K562 (cell line): ENCODE measurements around the gene HDAC1. TPM values are rescaled to one million over a fixed set of nuclear protein-coding genes. Genes with fewer than 3 reads are reported as not detected.
A peak's percentile ranks its signal among the peaks of the same experiment; 100 is the strongest.

Experiments used
- ATAC-seq: fragments of 200-7000 bp; cut with Tn5 transposase; 3 replicates; pipeline ENCODE4 v1.9.1; 2020; ENCODE audit warnings: moderate library complexity
- BruUV-seq: library from RNA; stranded (reverse); fragments of 400-500 nt; replicated peaks from 2 replicates; lab custom pipeline; 2021; lab: Mats Ljungman, UMichigan
- CTCF ChIA-PET: fragments of 300-600 bp; formaldehyde crosslinking; extraction: SDS; loops from one replicate; lab custom pipeline; 2021; ENCODE audit warnings: low intra/inter-chr PET ratio; lab: Yijun Ruan, JAX
- POLR2A ChIA-PET: fragments of 300-600, 350-650 bp; sonication (Branson Sonifier 250); formaldehyde crosslinking; extraction: SDS; loops from one replicate; lab custom pipeline; 2021; ENCODE audit warnings: antibody characterized with exemption, inconsistent platforms; lab: Yijun Ruan, JAX
- DNase-seq, 4 experiments: peaks; one replicate each; pipeline versions ENCODE4 v3.0.0 to v3.0.0-alpha.2; 2011 to 2018; ENCODE audit warnings: low spot score in 3 of 4, mixed read lengths in 3 of 4; ENCODE audit errors: extremely low read depth in 1 of 4
- FAIRE-seq: peaks from 2 replicates; lab custom pipeline; 2011; peaks lifted over from hg19 to GRCh38; lab: Jason Lieb, UNC
- H2AFZ ChIP-seq: 2 replicates; pipeline ENCODE4 v1.6.0; 2011; ENCODE audit warnings: low read depth, low read length, control low read depth, inconsistent platforms
- H3K27ac ChIP-seq: fragments of 200-600 bp; 3 replicates; pipeline ENCODE4 v1.8.0; 2011; ENCODE audit warnings: low read depth, mild to moderate bottlenecking, control low read depth, inconsistent platforms, low read length, moderate library complexity, mixed read lengths; ENCODE audit errors: extremely low read depth
- H3K27me3 ChIP-seq, 2 experiments: fragments of 300-600 bp in 1 of 2; 2 replicates in 1 of 2; 3 replicates in 1 of 2; pipeline versions ENCODE4 v1.6.0 to v1.8.0; 2011; ENCODE audit warnings: inconsistent platforms in 2 of 2, low read length in 2 of 2, mild to moderate bottlenecking in 1 of 2, mixed read lengths in 1 of 2, moderate library complexity in 1 of 2; ENCODE audit not compliant: control insufficient read depth in 2 of 2, insufficient read depth in 2 of 2
- H3K36me3 ChIP-seq: fragments of 300-600 bp; 3 replicates; pipeline ENCODE4 v1.8.0; 2011; ENCODE audit warnings: mild to moderate bottlenecking, low read length, inconsistent platforms; ENCODE audit not compliant: control insufficient read depth, insufficient read depth
- H3K4me1 ChIP-seq, 2 experiments: fragments of 200-600 bp in 1 of 2; replicated peaks in 1 of 2; 2 replicates in 1 of 2; 3 replicates in 1 of 2; pipeline versions ENCODE4 v1.5.1 to v1.8.0; 2011; ENCODE audit warnings: inconsistent platforms in 2 of 2, low read length in 2 of 2, mild to moderate bottlenecking in 1 of 2, mixed read lengths in 1 of 2, moderate library complexity in 1 of 2; ENCODE audit not compliant: control insufficient read depth in 2 of 2, insufficient read depth in 2 of 2
- H3K4me2 ChIP-seq: 2 replicates; pipeline ENCODE4 v1.6.1; 2011; ENCODE audit warnings: low read length, control low read depth, inconsistent platforms, mixed read lengths; ENCODE audit not compliant: insufficient read depth
- H3K4me3 ChIP-seq: fragments of 200-600 bp; sonication (generic), shearing (Covaris generic); 2 replicates; pipeline ENCODE4 v1.5.1; 2016; ENCODE audit warnings: control low read depth, inconsistent platforms
- H3K79me2 ChIP-seq: fragments of 200-600 bp; 3 replicates; pipeline ENCODE4 v1.8.0; 2011; ENCODE audit warnings: low read length, inconsistent platforms; ENCODE audit not compliant: control insufficient read depth, insufficient read depth
- H3K9ac ChIP-seq, 2 experiments: 2 replicates each; pipeline versions ENCODE4 v1.6.0 to v1.6.1; 2011; ENCODE audit warnings: low read depth in 2 of 2, low read length in 2 of 2, control low read depth in 1 of 2, inconsistent platforms in 1 of 2, mild to moderate bottlenecking in 1 of 2, mixed read lengths in 1 of 2; ENCODE audit not compliant: insufficient read depth in 1 of 2
- H3K9me1 ChIP-seq: one replicate; pipeline ENCODE4 v1.6.0; 2011; ENCODE audit warnings: inconsistent platforms, mild to moderate bottlenecking, low read length, moderate library complexity; ENCODE audit not compliant: control insufficient read depth, insufficient read depth
- H3K9me3 ChIP-seq: replicated peaks from 2 replicates; pipeline ENCODE4 v1.5.1; 2011; ENCODE audit warnings: low read depth, low read length, inconsistent platforms; ENCODE audit not compliant: control insufficient read depth, insufficient read depth
- H4K20me1 ChIP-seq: replicated peaks from 2 replicates; pipeline ENCODE4 v1.6.1; 2011; ENCODE audit warnings: low read length, inconsistent platforms, mixed read lengths; ENCODE audit not compliant: control insufficient read depth, insufficient read depth
- CHD7 ChIP-seq: fragments of 200-600 bp; sonication (generic); IDR thresholded peaks from one replicate; pipeline ENCODE4 v1.6.1; 2012; ENCODE audit warnings: mild to moderate bottlenecking, low read depth, low read length, inconsistent platforms
- EP300 ChIP-seq: IDR thresholded peaks from 2 replicates; pipeline ENCODE4 v1.6.1; 2012; ENCODE audit warnings: low read length, improper control_type of control experiment
- GTF2A2 ChIP-seq: IDR thresholded peaks from 2 replicates; pipeline ENCODE4 v1.6.1; 2016; ENCODE audit warnings: mild to moderate bottlenecking, missing genetic modification characterization, missing compliant biosample characterization
- L3MBTL2 ChIP-seq: fragments of 450-650 bp; IDR thresholded peaks from 2 replicates; pipeline ENCODE4 v1.6.1; 2016; ENCODE audit warnings: mild to moderate bottlenecking, moderate library complexity
- STAT6 ChIP-seq: sonication (generic); formaldehyde crosslinking; IDR thresholded peaks from 2 replicates; pipeline ENCODE4 v1.8.1; 2023; ENCODE audit warnings: mild to moderate bottlenecking, missing genetic modification reagents
- TAL1 ChIP-seq: fragments of 450-650 bp; IDR thresholded peaks from 2 replicates; pipeline ENCODE4 v1.6.1; 2016; ENCODE audit warnings: mild to moderate bottlenecking
- TARDBP ChIP-seq: fragments of 450-650 bp; IDR thresholded peaks from 2 replicates; pipeline ENCODE4 v1.6.1; 2016
- ZNF3 ChIP-seq: fragments of 250-450 bp; sonication (Bioruptor Pico); IDR thresholded peaks from 2 replicates; pipeline ENCODE4 v1.5.0; 2021; ENCODE audit warnings: mild to moderate bottlenecking, moderate library complexity
- WGBS: fragments of 100-300 bp; shearing (Covaris generic); methylation state at CpG from one replicate; pipeline ENCODE4 v1.1.6; 2016; ENCODE audit warnings: low coverage, mixed read lengths; ENCODE audit not compliant: insufficient coverage; ENCODE audit errors: missing lambda C conversion rate; 5-methylcytosine and 5-hydroxymethylcytosine counted together
- in situ Hi-C: fragments of 300-500 bp; cut with MboI; formaldehyde crosslinking; loops from 4 replicates; pipeline ENCODE4 v1.15.0; 2018; ENCODE audit warnings: inconsistent platforms, mixed read lengths
- intact Hi-C: fragments of 100-400 bp; cut with micrococcal nuclease; formaldehyde crosslinking; loops from 2 replicates; pipeline ENCODE4 v1.14.2; 2022
- polyA plus RNA-seq, 8 experiments: library from polyadenylated mRNA; depleted of rRNA in 4 of 8; stranded (reverse) in 5 of 8; unstranded in 3 of 8; fragments of >200 nt; fragmentation: Nextera tagmentation in 2 of 8; fragmentation: Illumina TruSeq in 1 of 8; extraction: Ambion mirVana in 2 of 8; extraction: Trizol in 1 of 8; gene quantifications; 2 replicates each; pipeline versions ENCODE4 v1.2.1 to v1.2.3, GENCODE V29; 2011 to 2014; ENCODE audit warnings: inconsistent platforms in 1 of 8, missing spikeins in 1 of 8
- total RNA-seq, 7 experiments: library from RNA; depleted of rRNA in 6 of 7; stranded (reverse); fragments of >200 nt in 6 of 7; fragmentation: Illumina TruSeq in 2 of 7; extraction: Trizol in 2 of 7; gene quantifications; 2 replicates each; pipeline versions ENCODE4 v1.2.1 to v1.2.3, GENCODE V29; 2011 to 2021; ENCODE audit warnings: low replicate concordance in 1 of 7

HDAC1 gene
- total and polyA plus RNA-seq, 9 of the 15 experiments (the other 6 are each of a cell fraction or from before 2014, with no cell fraction given) = 169 to 384 (median 193) TPM

- H3K9me1 ChIP-seq = no peaks in the 10 kb centered on the region
- no peaks in the 10 kb centered on the region for H3K79me2 ChIP-seq
- POLR2A ChIA-PET = interaction anchor here (0.6 to 5.2 kb wide), 9 partner anchors 9 to 522 kb away, joined by 3 to 59 read pairs (median 4); partner anchors contain the start of gene MARCKSL1
- intact Hi-C loops (no loop called here), in situ Hi-C loops (no loop called here)
- no peaks in the 10 kb centered on the region for H3K36me3 ChIP-seq
- CTCF ChIA-PET = no interaction called here
- H3K27ac ChIP-seq = peak overlapping the region; percentile 61
- H3K9ac ChIP-seq = peak overlapping the region; percentile 19 to 87; a peak in 3 of 4 replicates
- no peaks in the 10 kb centered on the region for H3K27me3 ChIP-seq
- no peaks in the 10 kb centered on the region for H4K20me1 ChIP-seq
- H3K9me3 ChIP-seq = no peaks in the 10 kb centered on the region; the same call in 1 of the 2 replicates
- DNase-seq (peak in 3 of 4 experiments; percentile 37 to 89 (median 80)), ATAC-seq (peak; percentile 82), FAIRE-seq (peak; percentile 97)
- H3K4me2 ChIP-seq = peak overlapping the region; percentile 51
- 18% methylated on average over 8 of the region's 8 CpGs for WGBS
- H3K4me1 ChIP-seq = peaks cover 19 to 35% of the 10 kb centered on the region in 2 experiments; a peak in 4 of 5 replicates
- BruUV-seq = no TSS peak
- peak overlapping the region; percentile 93 for H2AFZ ChIP-seq
- H3K4me3 ChIP-seq = no peak overlapping the region
- TF ChIP-seq GTF2A2 (tag) = no peak
- TF ChIP-seq ZNF3 (CRISPR knock-in tag) = no peak
- TF ChIP-seq L3MBTL2 = peak; percentile 90
- TF ChIP-seq CHD7 = no peak
- 0 out of 2 replicates have a peak, but pooled peaks have one; percentile 24 for TF ChIP-seq TAL1
- 0 out of 2 replicates have a peak, but pooled peaks have one; percentile 6 for TF ChIP-seq STAT6 (CRISPR knock-in tag)
- 0 out of 2 replicates have a peak, but pooled peaks have one; percentile 16 for TF ChIP-seq TARDBP
- 0 out of 2 replicates have a peak, but pooled peaks have one; percentile 9 for TF ChIP-seq EP300
These were observed 53.5 kb downstream of the HDAC1 start for GRCh38 chr1:32345289-32345827.
